ENCODE results near the gene MEFV.
A peak's percentile ranks its signal among the peaks of the same experiment; 100 is the strongest.

The MEFV gene

DNA sequence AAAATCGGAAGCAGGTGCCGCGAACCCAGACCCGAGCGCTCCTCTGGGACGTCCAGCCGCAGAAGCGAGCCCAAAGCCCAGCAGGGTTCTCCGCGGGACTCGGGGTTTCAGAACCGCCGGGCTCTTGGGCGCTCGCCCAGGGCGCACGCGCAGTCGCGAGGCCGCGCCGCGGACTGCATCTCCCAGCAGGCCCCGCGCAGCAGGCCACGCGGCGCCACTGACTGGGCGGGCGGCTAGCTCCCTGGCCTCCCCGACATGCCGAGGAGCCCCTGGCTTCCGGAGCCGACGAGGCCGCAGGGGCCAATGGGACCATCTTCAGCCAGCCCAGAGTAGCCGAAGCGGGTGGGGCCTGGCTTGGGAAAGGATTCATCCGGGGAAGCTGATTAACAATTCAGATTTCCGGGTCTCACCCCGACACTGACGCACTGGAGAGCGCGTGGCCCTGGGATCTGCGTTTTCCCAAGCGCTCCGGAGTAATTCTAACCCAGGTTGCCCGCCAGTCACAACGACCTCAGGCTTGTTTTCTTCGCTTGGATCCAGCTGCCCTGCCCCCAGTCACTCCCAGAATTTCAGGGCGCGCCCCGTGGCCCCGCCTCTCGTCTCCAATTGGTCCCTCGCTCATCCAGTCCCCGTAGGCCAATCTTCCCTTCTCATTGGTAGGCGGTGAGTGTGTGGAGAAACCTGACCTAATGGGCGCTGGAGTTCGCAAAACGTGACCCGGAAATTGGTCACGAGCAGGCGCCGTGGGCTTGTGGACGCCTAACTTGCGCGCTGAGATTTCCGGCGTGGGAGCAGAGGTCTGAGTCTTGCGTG is 26.5 kb upstream of the MEFV start, which contains the start of gene ZNF263:
ZNF263 (plus strand) TSS at position 762 of the 813 bp plus-strand sequence. CDS start 328 bp downstream, outside the sequence.
- Histone ChIP-seq H4K91ac (ENCODE audit: low read depth, low read length, poor library complexity) (no peak within 1 kb of the TSS), H2BK15ac (ENCODE audit: low read length) (no peak within 1 kb of the TSS), H3K23ac (ENCODE audit: low read depth, low read length, poor library complexity) (peak within 1 kb of the TSS; percentile 82), H2BK12ac (ENCODE audit: low read length) (no peak within 1 kb of the TSS), H3K79me1 (ENCODE audit: low read depth, low read length) (peaks cover 16% of the 10 kb centered on the region), H3K9me3 (replicated peaks in 1 of 2; ENCODE audit: control insufficient read depth in 2 of 2, insufficient read depth in 1 of 2, low read depth in 1 of 2, low read length in 2 of 2) (peaks cover 10 to 17% of the 10 kb centered on the region in 2 donors), H3K27me3 (ENCODE audit: control insufficient read depth in 3 of 3, insufficient read depth in 3 of 3, low read depth in 1 of 3, low read length in 3 of 3) (no peaks in the 10 kb centered on the region), H3K14ac (ENCODE audit: low read length) (no peak within 1 kb of the TSS), H2BK120ac (ENCODE audit: low read depth, low read length) (no peak within 1 kb of the TSS), H3K4ac (ENCODE audit: low read length) (peak within 1 kb of the TSS; percentile 42), H2AFZ (ENCODE audit: low read length) (peak within 1 kb of the TSS; percentile 90), H3K4me1 (ENCODE audit: control insufficient read depth in 2 of 2, insufficient read depth in 1 of 2, low read depth in 1 of 2, low read length in 2 of 2) (peaks cover 8 to 12% of the 10 kb centered on the region in 2 donors), H4K8ac (ENCODE audit: low read depth, low read length) (no peak within 1 kb of the TSS), H3K36me3 (replicated peaks in 1 of 2; ENCODE audit: control insufficient read depth in 2 of 2, insufficient read depth in 2 of 2, low read length in 2 of 2) (peaks cover 12 to 37% of the 10 kb centered on the region in 2 donors), H2BK5ac (ENCODE audit: low read length) (peak within 1 kb of the TSS; percentile 11), H3K18ac (ENCODE audit: low read length) (peak within 1 kb of the TSS; percentile 91), H3K4me3 (ENCODE audit: low read length in 2 of 2) (peak within 1 kb of the TSS; percentile 90 to 95), H3K4me2 (ENCODE audit: insufficient read depth, low read length, poor library complexity, severe bottlenecking) (peak within 1 kb of the TSS; percentile 100), H2AK5ac (ENCODE audit: low read depth, low read length) (peak within 1 kb of the TSS; percentile 96), H3K9ac (ENCODE audit: low read depth, low read length, poor library complexity) (peak within 1 kb of the TSS; percentile 83), H3K27ac (replicated peaks; ENCODE audit: low read length) (peak within 1 kb of the TSS; percentile 98)
- WGBS, 2 donors (ENCODE audit: extremely low coverage in 2 of 2, insufficient read length in 2 of 2, insufficient replicate concordance in 1 of 2) = no CpG with 5 or more reads among the region's 72 CpGs
- DNase-seq (ENCODE audit: low spot score) = peak; percentile 91

DNA sequence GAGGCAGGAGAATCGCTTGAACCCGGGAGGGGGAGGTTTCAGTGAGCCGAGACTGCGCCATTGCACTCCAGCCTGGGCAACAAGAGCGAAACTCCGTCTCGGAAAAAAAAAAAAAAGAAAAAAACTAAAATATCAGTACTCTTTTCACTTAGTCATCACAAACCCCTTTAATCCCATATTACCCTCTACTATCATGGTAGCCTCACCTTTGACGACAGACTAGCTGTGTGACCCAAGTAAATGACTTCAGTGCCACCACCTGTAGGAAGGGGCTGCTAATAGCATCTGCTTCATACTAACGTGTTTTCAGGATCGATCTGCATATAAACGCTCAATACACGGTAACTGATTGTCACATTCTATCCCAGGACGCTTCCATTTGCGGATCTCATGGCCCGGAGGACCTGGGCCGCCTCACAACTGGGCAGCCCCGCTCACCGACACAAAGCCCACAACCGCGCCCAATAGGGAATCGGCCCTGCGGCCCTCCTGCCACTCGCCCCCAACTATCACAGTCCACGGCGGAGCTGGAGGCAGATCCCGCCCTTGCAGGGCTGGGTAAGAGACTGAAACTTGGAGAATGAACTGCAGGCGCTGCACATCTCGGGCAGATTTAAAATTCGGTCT is 25.8 kb upstream of the MEFV start:
- DNase-seq (ENCODE audit: low spot score) = no peak
- H3K79me1 ChIP-seq (ENCODE audit: low read depth, low read length) = peaks cover 16% of the 10 kb centered on the region
- H2BK120ac ChIP-seq (ENCODE audit: low read depth, low read length) = no peak overlapping the region
- H3K23ac ChIP-seq (ENCODE audit: low read depth, low read length, poor library complexity) = peak overlapping the region; percentile 80
- H3K14ac ChIP-seq (ENCODE audit: low read length) = no peak overlapping the region
- H3K36me3 ChIP-seq (replicated peaks in 1 of 2; ENCODE audit: control insufficient read depth in 2 of 2, insufficient read depth in 2 of 2, low read length in 2 of 2) = peaks cover 12 to 31% of the 10 kb centered on the region in 2 donors
- H3K4me3 ChIP-seq (ENCODE audit: low read length in 2 of 2) = peak overlapping the region; percentile 90 to 95
- H2AK5ac ChIP-seq (ENCODE audit: low read depth, low read length) = no peak overlapping the region
- H3K9me3 ChIP-seq (replicated peaks in 1 of 2; ENCODE audit: control insufficient read depth in 2 of 2, insufficient read depth in 1 of 2, low read depth in 1 of 2, low read length in 2 of 2) = peaks cover 9 to 12% of the 10 kb centered on the region in 2 donors
- no peak overlapping the region for H4K8ac ChIP-seq (ENCODE audit: low read depth, low read length)
- no peak overlapping the region for H2BK15ac ChIP-seq (ENCODE audit: low read length)
- H2AFZ ChIP-seq (ENCODE audit: low read length) = peak overlapping the region; percentile 90
- no peak overlapping the region for H2BK12ac ChIP-seq (ENCODE audit: low read length)
- peak overlapping the region; percentile 92 for H3K4me2 ChIP-seq (ENCODE audit: insufficient read depth, low read length, poor library complexity, severe bottlenecking)
- no peak overlapping the region for H4K91ac ChIP-seq (ENCODE audit: low read depth, low read length, poor library complexity)
- peak overlapping the region; percentile 76 for H3K18ac ChIP-seq (ENCODE audit: low read length)
- no CpG with 5 or more reads among the region's 29 CpGs for WGBS, 2 donors (ENCODE audit: extremely low coverage in 2 of 2, insufficient read length in 2 of 2, insufficient replicate concordance in 1 of 2)
- peak overlapping the region; percentile 25 for H3K27ac ChIP-seq (replicated peaks; ENCODE audit: low read length)
- peaks cover 8 to 12% of the 10 kb centered on the region in 2 donors for H3K4me1 ChIP-seq (ENCODE audit: control insufficient read depth in 2 of 2, insufficient read depth in 1 of 2, low read depth in 1 of 2, low read length in 2 of 2)
- no peak overlapping the region for H3K4ac ChIP-seq (ENCODE audit: low read length)
- H2BK5ac ChIP-seq (ENCODE audit: low read length) = no peak overlapping the region
- H3K9ac ChIP-seq (ENCODE audit: low read depth, low read length, poor library complexity) = peak overlapping the region; percentile 37
- no peaks in the 10 kb centered on the region for H3K27me3 ChIP-seq (ENCODE audit: control insufficient read depth in 3 of 3, insufficient read depth in 3 of 3, low read depth in 1 of 3, low read length in 3 of 3)

DNA sequence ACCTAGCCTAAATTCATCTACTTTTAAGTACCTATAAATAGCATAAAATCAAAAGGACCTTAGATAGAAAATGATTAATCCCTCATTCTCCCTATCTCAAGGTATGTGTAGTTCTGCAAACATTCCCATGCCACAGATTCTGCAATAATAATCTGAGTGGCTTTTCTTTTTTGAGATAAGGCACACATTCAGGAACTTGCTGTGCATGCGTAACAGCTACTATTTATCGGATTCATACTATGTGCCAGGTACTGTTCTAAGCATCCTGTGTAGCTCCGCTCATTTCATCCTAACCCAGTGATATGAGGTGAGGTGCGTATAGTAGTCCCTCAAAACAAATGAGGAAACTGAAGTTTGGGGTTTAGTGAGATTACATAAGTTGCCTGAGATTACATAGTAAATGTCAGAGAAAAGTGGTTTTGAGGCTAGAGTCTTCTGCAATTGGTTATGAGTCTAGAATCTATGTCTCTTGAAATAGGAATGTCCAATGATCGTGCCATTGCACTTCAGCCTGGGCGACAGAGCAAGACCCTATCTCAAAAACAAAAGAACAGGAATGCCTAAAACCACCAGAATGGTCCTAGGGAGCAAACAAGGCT is 24.9 kb upstream of the MEFV start:
- no peak overlapping the region for H4K91ac ChIP-seq (ENCODE audit: low read depth, low read length, poor library complexity)
- no peak overlapping the region for H2AK5ac ChIP-seq (ENCODE audit: low read depth, low read length)
- no peak overlapping the region for H2BK15ac ChIP-seq (ENCODE audit: low read length)
- H3K27ac ChIP-seq (replicated peaks; ENCODE audit: low read length) = no peak overlapping the region
- no peak overlapping the region for H2BK5ac ChIP-seq (ENCODE audit: low read length)
- H3K18ac ChIP-seq (ENCODE audit: low read length) = no peak overlapping the region
- no peak overlapping the region for H3K4ac ChIP-seq (ENCODE audit: low read length)
- H3K79me1 ChIP-seq (ENCODE audit: low read depth, low read length) = peaks cover 16% of the 10 kb centered on the region
- H3K4me1 ChIP-seq (ENCODE audit: control insufficient read depth in 2 of 2, insufficient read depth in 1 of 2, low read depth in 1 of 2, low read length in 2 of 2) = peaks cover 8 to 12% of the 10 kb centered on the region in 2 donors
- H3K36me3 ChIP-seq (replicated peaks in 1 of 2; ENCODE audit: control insufficient read depth in 2 of 2, insufficient read depth in 2 of 2, low read length in 2 of 2) = peaks cover 9 to 22% of the 10 kb centered on the region in 2 donors
- H3K9me3 ChIP-seq (replicated peaks in 1 of 2; ENCODE audit: control insufficient read depth in 2 of 2, insufficient read depth in 1 of 2, low read depth in 1 of 2, low read length in 2 of 2) = peaks cover 5% of the 10 kb centered on the region in 2 donors
- H3K23ac ChIP-seq (ENCODE audit: low read depth, low read length, poor library complexity) = no peak overlapping the region
- H3K14ac ChIP-seq (ENCODE audit: low read length) = no peak overlapping the region
- peak overlapping the region in 1 of 2 donors; percentile 95 for H3K4me3 ChIP-seq (ENCODE audit: low read length in 2 of 2)
- no peak overlapping the region for H3K9ac ChIP-seq (ENCODE audit: low read depth, low read length, poor library complexity)
- no peak overlapping the region for H2BK120ac ChIP-seq (ENCODE audit: low read depth, low read length)
- H2BK12ac ChIP-seq (ENCODE audit: low read length) = no peak overlapping the region
- no peak overlapping the region for H3K4me2 ChIP-seq (ENCODE audit: insufficient read depth, low read length, poor library complexity, severe bottlenecking)
- H4K8ac ChIP-seq (ENCODE audit: low read depth, low read length) = no peak overlapping the region
- H2AFZ ChIP-seq (ENCODE audit: low read length) = no peak overlapping the region
- no CpG with 5 or more reads among the region's 6 CpGs for WGBS, 2 donors (ENCODE audit: extremely low coverage in 2 of 2, insufficient read length in 2 of 2, insufficient replicate concordance in 1 of 2)
- DNase-seq (ENCODE audit: low spot score) = no peak
- H3K27me3 ChIP-seq (ENCODE audit: control insufficient read depth in 3 of 3, insufficient read depth in 3 of 3, low read depth in 1 of 3, low read length in 3 of 3) = no peaks in the 10 kb centered on the region

DNA sequence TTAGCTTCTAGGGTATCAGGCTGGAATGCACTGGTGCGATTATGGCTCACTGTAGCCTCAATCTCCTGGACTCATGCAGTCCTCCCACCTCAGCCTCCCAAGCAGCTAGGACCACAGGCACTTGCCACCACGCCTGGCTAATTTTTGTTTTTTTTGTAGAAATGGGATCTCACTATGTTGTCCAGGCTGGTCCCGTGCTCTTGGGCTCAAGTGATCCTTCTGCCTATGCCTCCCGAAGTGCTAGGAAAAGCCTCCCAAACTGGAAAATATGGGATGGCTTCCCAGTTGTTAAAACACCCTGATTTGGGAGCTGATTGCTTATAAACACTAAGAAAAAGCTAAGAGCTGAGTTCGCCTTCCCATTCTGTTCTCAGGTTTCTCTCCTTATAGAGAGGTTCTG is 20.2 kb upstream of the MEFV start:
- no peak overlapping the region for H3K9ac ChIP-seq (ENCODE audit: low read depth, low read length, poor library complexity)
- H2AFZ ChIP-seq (ENCODE audit: low read length) = no peak overlapping the region
- peaks cover 0 to 6% of the 10 kb centered on the region in 2 donors for H3K4me1 ChIP-seq (ENCODE audit: control insufficient read depth in 2 of 2, insufficient read depth in 1 of 2, low read depth in 1 of 2, low read length in 2 of 2)
- H3K9me3 ChIP-seq (replicated peaks in 1 of 2; ENCODE audit: control insufficient read depth in 2 of 2, insufficient read depth in 1 of 2, low read depth in 1 of 2, low read length in 2 of 2) = peaks cover 0 to 2% of the 10 kb centered on the region in 2 donors
- H3K79me1 ChIP-seq (ENCODE audit: low read depth, low read length) = no peaks in the 10 kb centered on the region
- no peaks in the 10 kb centered on the region for H3K27me3 ChIP-seq (ENCODE audit: control insufficient read depth in 3 of 3, insufficient read depth in 3 of 3, low read depth in 1 of 3, low read length in 3 of 3)
- H3K18ac ChIP-seq (ENCODE audit: low read length) = no peak overlapping the region
- no peaks in the 10 kb centered on the region for H3K36me3 ChIP-seq (replicated peaks in 1 of 2; ENCODE audit: control insufficient read depth in 2 of 2, insufficient read depth in 2 of 2, low read length in 2 of 2)
- no peak overlapping the region for H3K4ac ChIP-seq (ENCODE audit: low read length)
- no peak overlapping the region for H3K4me2 ChIP-seq (ENCODE audit: insufficient read depth, low read length, poor library complexity, severe bottlenecking)
- H4K91ac ChIP-seq (ENCODE audit: low read depth, low read length, poor library complexity) = no peak overlapping the region
- DNase-seq (ENCODE audit: low spot score) = no peak
- no peak overlapping the region for H2AK5ac ChIP-seq (ENCODE audit: low read depth, low read length)
- H3K27ac ChIP-seq (replicated peaks; ENCODE audit: low read length) = no peak overlapping the region
- no peak overlapping the region for H2BK12ac ChIP-seq (ENCODE audit: low read length)
- no peak overlapping the region for H3K14ac ChIP-seq (ENCODE audit: low read length)
- no peak overlapping the region for H4K8ac ChIP-seq (ENCODE audit: low read depth, low read length)
- no peak overlapping the region for H2BK120ac ChIP-seq (ENCODE audit: low read depth, low read length)
- no peak overlapping the region for H2BK5ac ChIP-seq (ENCODE audit: low read length)
- H3K23ac ChIP-seq (ENCODE audit: low read depth, low read length, poor library complexity) = no peak overlapping the region
- no peak overlapping the region for H3K4me3 ChIP-seq (ENCODE audit: low read length in 2 of 2)
- no CpG with 5 or more reads among the region's 5 CpGs for WGBS, 2 donors (ENCODE audit: extremely low coverage in 2 of 2, insufficient read length in 2 of 2, insufficient replicate concordance in 1 of 2)
- no peak overlapping the region for H2BK15ac ChIP-seq (ENCODE audit: low read length)

Data from neuronal stem cell (in vitro differentiated cells).